Neutrophil (primary cell): ENCODE data around the gene TMUB1.

Source experiments
- H3K27ac ChIP-seq: fragments of 200-600 bp; sonication (generic); 2 replicates; pipeline ENCODE4 v1.5.1; 2016; ENCODE audit warnings: mild to moderate bottlenecking, moderate library complexity
- H3K27me3 ChIP-seq: fragments of 200-600 bp; sonication (generic); 2 replicates; pipeline ENCODE4 v1.6.0; 2016; ENCODE audit warnings: mild to moderate bottlenecking
- H3K36me3 ChIP-seq: fragments of 200-600 bp; sonication (generic); 2 replicates; pipeline ENCODE4 v1.5.1; 2017
- H3K4me1 ChIP-seq, 2 experiments: fragments of 200-600 bp in 1 of 2; sonication (generic) in 1 of 2; 1 replicate in 1 of 2; 2 replicates in 1 of 2; pipeline versions ENCODE4 v1.5.1 to v1.6.1; 2013 to 2016; ENCODE audit warnings: low read depth in 1 of 2, low read length in 1 of 2, mild to moderate bottlenecking in 1 of 2, moderate library complexity in 1 of 2; ENCODE audit not compliant: control insufficient read depth in 1 of 2, insufficient read depth in 1 of 2
- H3K4me3 ChIP-seq, 2 experiments: fragments of 200-600 bp in 1 of 2; sonication (generic) in 1 of 2; 1 replicate in 1 of 2; 2 replicates in 1 of 2; pipeline ENCODE4 v1.5.1; 2013 to 2016; ENCODE audit warnings: low read depth in 1 of 2, low read length in 1 of 2, mild to moderate bottlenecking in 1 of 2, moderate library complexity in 1 of 2
- H3K9me3 ChIP-seq: fragments of 200-600 bp; sonication (generic); 2 replicates; pipeline ENCODE4 v1.5.1; 2016
- TF ChIP-seq, protein P1 (sequence below): fragments of 200-600 bp; sonication (generic); IDR thresholded peaks from 2 replicates; pipeline ENCODE4 v1.5.1; 2016; ENCODE audit warnings: antibody characterized with exemption

TMUB1 gene

DNA sequence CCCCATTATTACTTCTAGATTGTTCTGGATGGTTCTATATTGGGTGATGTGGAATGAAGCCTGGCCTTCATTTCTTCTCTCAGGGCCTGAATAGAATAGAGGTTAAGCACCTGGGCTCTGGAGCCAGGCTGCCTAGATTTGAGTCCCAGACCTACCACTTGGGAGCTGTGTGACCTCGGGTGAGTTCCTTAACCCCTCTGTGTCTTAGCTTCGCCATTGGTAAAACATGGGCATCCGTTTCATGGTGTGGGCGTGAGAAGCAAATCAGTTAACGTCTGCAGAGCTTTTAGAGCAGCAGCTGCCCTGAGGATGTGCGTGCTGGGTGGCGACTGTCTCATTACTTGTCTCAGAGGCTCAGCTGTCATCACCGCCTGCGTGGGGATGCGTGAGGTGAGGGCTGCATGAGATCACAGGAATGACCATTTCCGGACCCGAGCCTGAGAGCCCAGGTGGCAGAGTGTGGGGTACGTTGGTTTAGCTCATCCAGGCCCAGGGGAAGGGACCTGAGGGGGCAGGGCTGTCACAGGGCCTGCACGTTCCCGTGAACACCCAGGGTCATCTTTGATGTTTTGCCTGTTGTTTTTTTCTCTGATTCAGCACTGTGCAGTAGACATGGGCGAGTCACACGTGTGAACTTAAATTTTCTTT lies 12.7 kb upstream of the TMUB1 start:
- Histone ChIP-seq H3K4me3 (no peak overlapping the region), H3K36me3 (no peaks in the 10 kb centered on the region), H3K27ac (no peak overlapping the region), H3K9me3 (no peaks in the 10 kb centered on the region), H3K4me1 (no peaks in the 10 kb centered on the region), H3K27me3 (no peaks in the 10 kb centered on the region)
- TF ChIP-seq, protein P1, sequence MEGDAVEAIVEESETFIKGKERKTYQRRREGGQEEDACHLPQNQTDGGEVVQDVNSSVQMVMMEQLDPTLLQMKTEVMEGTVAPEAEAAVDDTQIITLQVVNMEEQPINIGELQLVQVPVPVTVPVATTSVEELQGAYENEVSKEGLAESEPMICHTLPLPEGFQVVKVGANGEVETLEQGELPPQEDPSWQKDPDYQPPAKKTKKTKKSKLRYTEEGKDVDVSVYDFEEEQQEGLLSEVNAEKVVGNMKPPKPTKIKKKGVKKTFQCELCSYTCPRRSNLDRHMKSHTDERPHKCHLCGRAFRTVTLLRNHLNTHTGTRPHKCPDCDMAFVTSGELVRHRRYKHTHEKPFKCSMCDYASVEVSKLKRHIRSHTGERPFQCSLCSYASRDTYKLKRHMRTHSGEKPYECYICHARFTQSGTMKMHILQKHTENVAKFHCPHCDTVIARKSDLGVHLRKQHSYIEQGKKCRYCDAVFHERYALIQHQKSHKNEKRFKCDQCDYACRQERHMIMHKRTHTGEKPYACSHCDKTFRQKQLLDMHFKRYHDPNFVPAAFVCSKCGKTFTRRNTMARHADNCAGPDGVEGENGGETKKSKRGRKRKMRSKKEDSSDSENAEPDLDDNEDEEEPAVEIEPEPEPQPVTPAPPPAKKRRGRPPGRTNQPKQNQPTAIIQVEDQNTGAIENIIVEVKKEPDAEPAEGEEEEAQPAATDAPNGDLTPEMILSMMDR: no peak

GRCh38 chr7:151095123-151095797 lies 12.0 kb upstream of the TMUB1 start:
- Histone ChIP-seq H3K4me1 (no peaks in the 10 kb centered on the region), H3K9me3 (no peaks in the 10 kb centered on the region)

GRCh38 chr7:151094675-151095074 lies 11.4 kb upstream of the TMUB1 start:
- Histone ChIP-seq H3K4me1 (peaks cover 2 to 3% of the 10 kb centered on the region in 2 experiments), H3K27ac (no peak overlapping the region), H3K36me3 (no peaks in the 10 kb centered on the region), H3K27me3 (no peaks in the 10 kb centered on the region), H3K9me3 (no peaks in the 10 kb centered on the region), H3K4me3 (no peak overlapping the region)
- TF ChIP-seq, protein P1: no peak

More at GRCh38 chr7:151095123-151095797, 12.0 kb upstream of the TMUB1 start:
- H3K36me3 ChIP-seq: no peaks in the 10 kb centered on the region
- TF ChIP-seq, protein P1: no peak
- no peaks in the 10 kb centered on the region for H3K27me3 ChIP-seq
- H3K27ac ChIP-seq: no peak overlapping the region
- no peak overlapping the region for H3K4me3 ChIP-seq

DNA sequence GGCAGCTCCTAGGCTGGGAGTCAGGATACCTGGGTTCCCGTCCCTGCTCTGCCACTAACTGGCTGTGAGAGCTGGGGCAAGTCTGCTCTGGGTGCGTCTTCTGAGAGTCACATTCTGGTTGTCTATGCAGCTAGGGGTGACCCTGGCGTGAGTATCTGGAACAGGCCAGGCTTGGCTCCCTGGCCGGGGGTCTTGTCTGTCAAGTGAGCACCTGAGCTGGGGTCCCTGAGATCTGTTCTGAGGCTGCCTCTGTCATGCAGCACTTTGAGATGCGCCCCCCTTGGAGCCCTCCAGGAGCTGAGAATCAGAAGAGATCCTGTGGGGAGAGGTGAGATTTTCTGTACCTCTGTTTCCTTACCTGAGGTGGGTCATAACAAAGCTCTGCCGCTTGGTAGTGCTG lies 10.5 kb upstream of the TMUB1 start:
- Histone ChIP-seq H3K9me3 (no peaks in the 10 kb centered on the region), H3K27ac (no peak overlapping the region), H3K4me3 (no peak overlapping the region), H3K36me3 (no peaks in the 10 kb centered on the region), H3K4me1 (peaks cover 11 to 12% of the 10 kb centered on the region in 2 experiments), H3K27me3 (peaks cover 8% of the 10 kb centered on the region)
- TF ChIP-seq, protein P1: no peak

- Histone ChIP-seq H3K27ac (no peak overlapping the region), H3K36me3 (no peaks in the 10 kb centered on the region), H3K4me1 (peaks cover 29 to 30% of the 10 kb centered on the region in 2 experiments), H3K4me3 (no peak overlapping the region), H3K9me3 (no peaks in the 10 kb centered on the region), H3K27me3 (peaks cover 26% of the 10 kb centered on the region)
- TF ChIP-seq, protein P1: no peak
Measured at GRCh38 chr7:151091988-151092387, 8.7 kb upstream of the TMUB1 start.
